ENCODE data around the gene DHX34.

- TF ChIP-seq CTCF (IDR thresholded peaks at IDR 0.05; ENCODE audit: low read depth, low read length, poor library complexity, severe bottlenecking) (no peak), EZH2phosphoT487 (IDR thresholded peaks at IDR 0.05; ENCODE audit: borderline replicate concordance, low read length) (no peak)
These were observed 27.6 kb downstream of the DHX34 start for GRCh38 chr19:47376589-47377144.
